CD4-positive, alpha-beta T cell treated with Interleukin-10 for 1 hour (primary cell): ENCODE results near the gene TRIM65.

Experiments used
- DNase-seq: peaks from one replicate; pipeline ENCODE4 v3.0.0-alpha.2; 2020

Gene TRIM65

GRCh38 chr17:75917141-75917916 is 20.6 kb upstream of the TRIM65 start:
- no peak for DNase-seq

DNA sequence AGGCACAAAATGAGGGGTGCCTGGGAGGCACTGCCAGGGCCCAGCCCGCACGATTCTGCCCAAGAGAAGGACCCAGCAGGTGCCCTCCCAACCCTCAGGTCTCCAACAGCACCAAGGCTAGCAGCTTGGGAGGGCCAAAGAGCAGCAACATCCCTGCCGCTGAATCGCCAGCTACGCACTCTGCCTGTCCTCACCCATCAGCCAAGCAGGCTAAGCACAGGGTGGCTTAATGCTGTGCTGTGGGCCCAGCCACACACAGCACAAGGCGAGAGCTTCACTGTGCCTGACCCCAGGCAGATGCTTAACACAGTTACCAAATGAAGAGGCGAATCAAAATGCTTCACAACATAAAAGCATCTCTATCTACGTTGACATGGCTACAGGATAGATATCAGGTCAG is 18.5 kb upstream of the TRIM65 start:
- DNase-seq: no peak

DNA sequence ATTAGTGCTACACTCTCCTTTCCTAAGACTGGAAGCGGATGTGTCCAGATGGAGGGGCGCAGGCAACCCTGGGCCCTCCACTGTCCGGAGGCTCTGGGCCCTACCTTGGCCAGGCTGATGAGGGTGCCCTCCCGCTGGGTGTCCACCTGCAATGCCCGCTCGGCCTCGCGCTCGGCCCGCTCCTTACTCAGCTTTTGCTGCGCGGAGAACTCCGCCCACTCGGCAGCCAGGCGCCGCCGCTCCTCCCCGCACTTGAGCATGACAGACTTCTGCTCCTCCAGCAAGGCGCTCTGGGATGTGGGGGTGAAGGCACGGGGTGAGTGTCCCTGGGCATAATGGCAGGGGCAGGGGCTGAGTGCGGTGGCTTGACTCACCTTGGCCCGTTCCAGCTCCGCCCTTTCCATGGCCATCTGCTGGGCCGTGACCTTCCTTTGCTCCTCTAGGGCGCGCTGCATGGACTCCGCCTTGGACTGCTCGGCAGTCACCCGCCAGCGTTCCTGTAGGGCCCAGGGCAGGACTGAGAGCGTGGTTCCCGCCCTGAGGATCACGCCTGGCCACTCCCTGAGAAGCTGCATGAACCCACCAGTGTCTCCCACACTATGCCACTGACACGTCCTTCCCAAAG is 18.0 kb upstream of the TRIM65 start:
- DNase-seq: no peak

DNA sequence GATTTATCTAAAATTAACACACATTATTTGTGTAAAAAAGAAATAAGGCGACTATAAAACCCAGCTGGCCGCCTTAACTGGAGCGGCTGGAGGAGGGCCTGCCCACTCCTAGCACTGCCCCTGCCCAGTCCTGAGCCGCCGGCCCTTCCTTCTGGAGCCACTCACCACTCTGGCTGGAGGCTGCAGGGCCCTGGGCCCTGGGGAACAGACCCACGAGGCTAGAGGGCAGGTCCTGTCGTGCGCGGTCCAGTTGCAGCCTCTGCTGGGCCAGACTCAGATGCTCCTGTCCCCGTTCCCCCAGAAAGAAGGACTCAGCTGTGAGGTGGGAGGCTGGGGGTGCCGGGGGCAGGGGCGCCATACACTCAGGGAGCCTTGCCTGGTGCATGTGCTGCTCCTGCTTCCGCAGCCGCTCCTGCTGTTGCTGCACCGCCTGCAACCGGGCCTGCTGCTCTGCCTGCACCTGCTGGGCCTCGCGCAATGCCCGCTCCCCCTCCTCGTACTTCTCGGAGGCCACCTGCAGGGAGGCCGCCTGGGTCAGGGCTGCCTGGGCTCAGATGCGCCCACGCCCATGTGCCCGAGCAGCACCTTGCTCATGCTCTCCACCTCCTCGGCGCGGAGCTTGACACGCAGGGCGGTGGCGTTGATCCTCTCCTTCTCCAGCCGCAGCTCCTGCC is 16.9 kb upstream of the TRIM65 start:
- no peak for DNase-seq

DNA sequence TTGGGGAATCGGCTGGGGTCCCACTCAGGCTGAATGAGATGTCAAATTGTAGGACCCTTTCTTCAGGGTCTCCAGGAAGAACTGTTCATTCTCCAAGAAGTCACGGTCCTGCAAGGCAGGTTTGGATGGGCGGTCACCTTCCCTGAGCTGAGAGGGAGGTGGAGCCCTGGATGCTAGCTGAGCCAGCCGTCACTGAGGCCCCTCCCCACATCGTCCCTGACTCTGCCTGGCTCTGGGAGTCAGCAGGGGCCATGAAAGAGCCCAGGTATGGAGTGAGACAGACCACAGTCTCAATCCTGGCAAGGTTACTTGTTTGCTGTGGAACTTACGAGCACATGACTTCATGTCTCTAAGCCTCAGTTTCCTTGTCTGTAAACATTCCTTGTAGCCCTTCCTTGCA is 13.9 kb upstream of the TRIM65 start:
- DNase-seq: no peak

DNA sequence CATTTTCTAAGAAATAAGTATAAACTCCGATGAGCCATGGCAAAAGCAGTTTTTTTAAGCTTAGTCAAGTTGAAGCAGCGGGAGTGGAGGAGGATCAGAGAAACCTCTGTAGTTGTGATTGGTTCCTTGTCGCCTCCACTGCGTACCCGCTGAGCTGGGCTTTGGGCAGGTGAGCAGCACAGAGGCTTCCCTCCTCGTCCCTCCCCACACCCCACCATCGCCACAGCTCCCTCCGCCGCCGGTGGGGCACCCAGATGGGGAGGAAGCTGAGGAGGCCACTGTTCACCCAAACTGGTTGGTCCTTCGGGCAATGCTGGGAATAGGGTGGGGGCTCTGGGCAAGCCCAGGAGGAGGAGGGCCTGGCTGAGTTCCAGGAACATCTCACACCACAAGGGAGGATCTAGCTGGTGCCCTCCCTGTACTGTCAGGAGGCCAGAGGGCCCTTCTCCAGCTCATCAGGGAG is 13.1 kb upstream of the TRIM65 start:
- no peak for DNase-seq

DNA sequence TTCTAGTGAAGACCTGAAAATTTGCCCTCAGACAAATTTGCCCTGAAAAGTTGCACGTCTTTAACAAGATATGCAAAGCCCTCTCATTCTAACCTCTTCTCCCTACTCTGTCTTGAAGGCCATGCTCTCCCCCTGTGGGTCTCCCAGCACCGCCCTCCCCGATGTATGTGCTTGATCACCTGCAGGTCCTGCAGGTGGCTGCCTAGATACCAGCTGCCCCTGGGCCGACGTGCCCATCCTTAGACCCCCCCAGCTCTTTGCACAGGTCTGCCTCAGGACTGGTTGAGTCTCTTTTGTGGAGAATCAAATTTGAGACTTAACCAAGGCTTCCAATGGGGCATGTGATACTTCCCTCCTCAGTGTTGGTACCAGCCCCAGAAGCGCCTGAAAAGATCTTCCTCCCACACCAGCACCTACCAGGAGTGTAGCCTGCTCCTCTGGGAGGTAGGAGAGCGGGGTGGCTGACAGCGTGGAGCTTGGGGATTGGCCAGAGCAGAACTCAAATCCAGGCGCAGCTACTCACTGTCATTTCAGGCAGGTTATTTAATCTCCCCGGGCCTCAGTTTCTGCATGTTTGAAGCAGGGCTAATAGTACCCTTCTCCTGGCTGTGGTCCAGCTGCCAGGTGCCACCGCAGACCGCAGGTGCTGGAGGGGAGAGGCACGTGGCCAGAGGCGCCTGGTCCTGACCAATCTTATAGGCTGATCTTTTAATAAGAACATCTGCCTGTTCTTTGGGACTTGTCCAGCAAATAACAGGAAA is 12.5 kb upstream of the TRIM65 start:
- DNase-seq: no peak

GRCh38 chr17:75908201-75908600 is 11.4 kb upstream of the TRIM65 start:
- DNase-seq: no peak

DNA sequence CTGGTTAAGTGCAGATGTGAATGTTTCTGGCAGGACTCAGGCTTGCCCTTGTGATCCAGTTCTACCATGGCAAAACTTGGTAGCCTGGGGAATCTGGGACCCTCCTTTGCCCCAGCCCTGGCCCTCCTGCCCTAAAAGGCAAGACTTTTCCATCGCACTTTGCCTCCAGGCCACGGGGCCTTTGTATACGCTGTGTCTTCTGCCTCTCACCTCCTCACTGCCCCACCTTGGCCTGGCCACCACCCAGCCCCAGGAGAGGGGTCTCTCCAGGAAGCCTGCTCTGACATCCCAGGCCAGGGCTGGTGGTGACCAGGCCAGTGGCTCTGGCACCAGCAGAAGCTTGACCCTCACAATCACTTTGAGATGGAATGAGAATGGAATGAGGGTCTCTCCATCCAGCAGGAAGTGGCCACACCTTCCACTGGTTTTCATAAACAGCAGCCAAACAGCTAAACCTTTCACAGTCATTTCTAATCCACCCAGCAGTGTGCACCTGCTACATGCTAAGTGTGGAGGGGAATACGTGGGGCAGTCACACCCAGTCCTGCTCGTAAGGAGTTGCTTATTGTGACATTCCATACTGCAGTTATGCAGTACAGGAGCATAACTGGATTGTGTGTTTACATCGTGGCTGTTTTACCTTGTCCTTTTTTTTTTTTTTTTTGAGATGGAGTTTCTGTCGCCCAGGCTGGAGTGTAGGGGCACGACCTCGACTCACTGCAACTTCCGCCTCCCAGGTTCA is 9.6 kb upstream of the TRIM65 start:
- no peak for DNase-seq

DNA sequence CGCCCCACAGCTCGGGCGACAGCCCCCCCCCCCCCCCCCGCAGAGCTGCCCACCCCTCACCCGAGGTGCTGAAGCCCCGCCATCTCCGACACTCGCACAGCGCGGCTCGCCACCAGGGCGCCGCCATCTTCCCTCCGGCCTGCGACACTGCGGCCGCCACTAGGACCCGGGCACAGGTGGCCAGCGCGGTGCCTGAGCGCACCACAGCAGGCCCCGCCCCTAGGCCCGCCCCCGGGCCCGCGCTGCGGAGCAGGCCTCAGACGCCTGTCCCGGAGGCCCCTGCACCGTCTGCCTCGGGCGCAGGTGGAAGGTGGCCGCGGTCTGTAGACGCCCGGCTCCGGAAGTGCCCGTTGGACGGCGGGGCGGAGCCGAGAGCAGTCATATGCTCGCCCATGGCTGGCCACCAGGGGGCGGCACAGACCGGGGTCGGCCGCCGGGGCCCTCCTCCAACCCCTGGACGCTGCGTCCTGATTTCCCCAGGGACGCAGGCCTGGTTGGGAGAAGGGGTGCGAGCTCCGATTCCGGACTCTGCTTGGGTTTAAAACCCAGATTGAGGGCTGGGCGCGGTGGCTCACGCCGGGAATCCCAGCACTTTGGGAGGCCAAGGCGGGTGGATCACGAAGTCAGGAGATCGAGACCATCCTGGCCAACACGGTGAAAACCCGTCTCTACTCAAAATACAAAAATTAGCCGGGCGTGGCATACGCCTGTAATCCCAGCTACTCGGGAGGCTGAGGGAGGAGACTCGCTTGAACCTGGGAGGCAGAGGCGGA is 8.2 kb upstream of the TRIM65 start, which contains the start of gene MRPL38:
Gene MRPL38 (minus strand): TSS at position 136 of the 773 bp plus-strand sequence. CDS start 9 bp downstream, at position 127.
- peak; percentile 95 for DNase-seq

DNA sequence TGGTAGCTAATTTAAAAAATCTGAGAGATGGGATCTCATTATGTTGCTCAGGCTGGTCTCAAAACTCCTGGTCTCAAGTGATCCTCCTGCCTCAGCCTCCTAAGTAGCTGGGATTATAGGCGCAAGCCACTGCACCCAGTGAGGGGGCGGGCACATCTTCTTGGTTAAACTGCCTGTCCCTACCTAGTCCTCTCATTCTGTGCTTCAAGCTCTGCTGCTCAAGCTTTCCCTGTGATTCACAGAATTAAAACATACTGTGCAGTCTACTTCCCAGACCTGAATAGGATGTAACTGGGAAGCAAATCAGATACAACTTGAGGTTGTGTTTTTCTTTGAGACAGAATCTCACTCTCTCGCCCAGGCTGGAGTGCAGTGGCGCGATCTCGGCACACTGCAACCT is 5.7 kb upstream of the TRIM65 start:
- DNase-seq: no peak

GRCh38 chr17:75901727-75902126 is 5.0 kb upstream of the TRIM65 start:
- DNase-seq: no peak

DNA sequence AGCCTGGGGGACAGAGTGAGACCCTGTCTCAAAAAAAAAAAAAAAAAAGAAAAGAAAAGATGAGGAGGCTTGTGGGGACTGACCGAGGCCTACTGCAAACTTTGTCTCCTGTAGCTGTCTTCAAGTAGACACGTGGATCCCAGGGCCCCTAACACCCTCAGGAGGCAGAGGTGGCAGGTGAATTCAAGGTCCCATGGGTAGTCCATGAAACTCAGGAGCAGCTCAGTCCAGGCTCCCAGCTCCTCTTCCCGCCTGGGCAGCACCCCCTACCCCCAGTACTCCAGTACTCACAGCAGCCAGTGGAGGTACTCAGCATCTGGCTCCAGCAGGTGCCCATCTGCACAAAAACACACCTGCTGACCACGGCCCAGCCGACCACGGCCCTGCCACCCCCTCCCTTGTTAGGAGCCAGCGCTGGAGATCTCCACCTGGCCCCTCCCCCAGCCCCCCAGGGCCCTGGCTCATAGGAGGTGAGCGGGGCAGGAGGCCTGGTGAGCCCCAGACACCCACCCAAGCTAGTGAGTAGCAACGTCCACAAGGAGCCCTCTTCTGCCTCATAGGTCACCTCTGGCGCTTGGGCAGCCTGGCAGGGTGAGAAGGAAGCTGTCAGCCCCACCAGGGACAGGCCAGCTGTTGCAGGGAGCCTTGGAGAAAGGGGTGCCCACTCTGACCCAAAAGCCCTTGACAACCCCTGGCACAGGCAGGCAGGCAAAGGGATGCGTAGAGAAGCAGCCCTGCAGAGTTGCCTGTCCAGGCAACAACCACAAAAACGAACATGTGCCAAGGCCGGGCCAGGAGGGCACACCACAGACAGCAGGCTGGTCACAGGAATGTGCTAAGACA is 4.2 kb upstream of the TRIM65 start:
- DNase-seq: no peak

DNA sequence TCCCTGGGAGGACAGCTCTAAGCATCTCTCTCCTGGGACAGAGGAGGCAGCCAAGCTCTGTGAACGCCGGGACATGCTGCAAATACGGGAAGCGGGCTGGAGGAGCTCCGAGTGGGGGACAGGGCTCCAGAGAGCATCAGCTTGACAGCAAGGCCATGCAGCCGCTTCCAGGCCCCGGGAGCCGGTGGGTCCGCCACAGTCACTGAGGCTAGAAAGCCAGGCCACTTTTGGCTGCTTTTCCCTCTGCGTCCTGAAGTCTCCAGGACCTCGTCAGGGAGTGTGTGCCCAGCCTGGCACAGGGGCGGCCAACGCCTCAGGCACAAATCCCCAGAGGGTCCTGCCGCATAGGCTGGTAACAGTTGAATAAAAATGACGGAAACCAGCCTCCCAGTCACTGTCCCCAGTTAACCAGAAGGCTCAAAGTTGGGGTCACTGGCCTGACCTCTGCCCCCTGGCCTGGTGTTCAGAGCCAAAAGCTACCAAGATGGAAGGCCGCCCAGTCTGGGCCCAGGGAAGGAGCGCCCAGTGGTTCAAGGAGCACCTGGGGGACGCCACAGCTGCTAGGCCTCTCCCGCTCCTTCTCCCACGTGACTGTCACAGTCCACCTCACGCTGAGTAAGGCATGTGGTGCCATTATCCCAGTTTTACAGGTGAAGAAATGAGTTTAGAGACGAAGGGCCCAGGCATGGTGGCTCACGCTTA is 3.2 kb upstream of the TRIM65 start:
- DNase-seq: no peak

- DNase-seq: no peak
Observed at GRCh38 chr17:75899353-75899752, 2.6 kb upstream of the TRIM65 start.

DNA sequence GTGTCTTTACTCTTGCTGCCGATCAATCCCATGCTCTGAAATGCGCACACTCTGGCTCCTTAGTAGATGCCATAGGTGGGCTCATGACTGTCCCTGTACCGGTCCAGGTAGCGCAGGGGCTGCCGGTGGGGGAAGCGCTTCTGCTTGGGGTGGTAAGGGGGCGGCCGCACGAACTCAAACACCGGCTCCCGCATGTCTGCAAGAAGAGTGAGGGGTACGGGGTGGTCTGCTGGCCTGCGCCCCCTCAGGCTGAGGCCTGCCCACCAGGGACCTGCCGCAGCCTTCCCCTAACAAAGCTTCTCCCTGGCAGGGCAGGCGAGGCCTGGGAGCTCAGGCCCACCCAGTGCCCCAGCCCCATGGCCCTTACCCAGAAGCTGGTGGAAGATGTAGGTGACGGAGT is 2.0 kb upstream of the TRIM65 start:
- no peak for DNase-seq

- no peak for DNase-seq
Observed at GRCh38 chr17:75898065-75898464, 1.3 kb upstream of the TRIM65 start.

DNA sequence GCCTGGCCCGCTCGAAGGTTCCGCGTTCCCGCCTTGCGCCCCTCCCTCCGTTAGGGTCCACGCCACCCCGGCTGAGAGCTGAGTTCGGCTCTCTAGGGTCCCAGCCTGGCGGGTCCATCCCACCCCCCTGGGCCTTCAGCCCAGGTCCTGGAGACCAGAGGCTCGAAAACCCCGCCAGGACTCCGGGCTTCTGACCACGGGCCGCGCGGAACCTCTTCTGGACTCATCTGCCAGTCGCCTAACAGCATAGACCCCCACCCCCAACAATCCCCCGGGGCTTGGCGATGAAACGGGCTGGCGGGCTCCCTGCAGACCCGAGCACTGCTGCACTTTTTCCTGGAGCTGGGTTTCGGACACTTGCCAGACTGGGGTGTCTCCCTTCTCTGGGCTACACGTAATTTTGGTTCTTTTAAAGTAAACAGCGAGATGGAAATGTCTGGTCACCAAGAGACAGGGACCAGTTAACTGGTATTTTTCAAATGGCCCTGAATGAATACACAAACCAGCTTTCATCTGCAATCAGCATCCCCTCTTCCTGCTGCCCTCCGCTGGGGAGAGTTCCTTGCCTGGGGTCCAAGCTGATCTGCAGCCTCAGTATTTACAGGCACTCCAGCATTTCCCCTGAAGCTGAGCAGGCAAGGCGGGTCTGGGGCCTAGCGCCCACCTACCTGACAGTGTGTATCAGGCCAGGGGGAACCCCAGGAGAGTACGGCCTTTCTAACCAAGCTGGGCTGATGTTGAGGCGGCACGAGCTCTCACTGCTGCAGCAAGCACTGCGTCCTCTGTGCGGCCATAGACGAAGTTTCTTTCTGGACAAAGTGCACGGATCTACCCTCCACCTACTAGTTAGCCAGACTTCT is 639 bp upstream of the TRIM65 start:
- DNase-seq: no peak
